A673 (cell line): ENCODE data around the gene SLC6A18. TPM values are rescaled to one million over a fixed set of nuclear protein-coding genes. Genes with fewer than 3 reads are reported as not detected.

Experiments
- BruUV-seq: library from RNA; stranded (reverse); fragments of 400-500 nt; replicated peaks from 2 replicates; lab custom pipeline; 2021; lab: Mats Ljungman, UMichigan
- CTCF ChIA-PET: fragments of 300-600 bp; sonication (Branson Sonifier 250); formaldehyde crosslinking; loops from one replicate; lab custom pipeline; 2022; ENCODE audit warnings: antibody characterized with exemption; lab: Charles Lee
- POLR2A ChIA-PET: fragments of 300-600 bp; sonication (Branson Sonifier 250); formaldehyde crosslinking; loops from one replicate; lab custom pipeline; 2022; ENCODE audit warnings: antibody characterized with exemption; ENCODE audit not compliant: low non-redundant PET; lab: Charles Lee
- DNase-seq: peaks from one replicate; pipeline ENCODE4 v3.0.0-alpha.2; 2015; ENCODE audit warnings: low spot score
- H3K27ac ChIP-seq: fragments of 200-600 bp; sonication (generic); 2 replicates; pipeline ENCODE4 v1.5.1; 2016; ENCODE audit warnings: mixed run types, low read depth, mild to moderate bottlenecking, mixed read lengths, antibody characterized with exemption, low read length; ENCODE audit not compliant: poor library complexity, severe bottlenecking
- H3K27me3 ChIP-seq: fragments of 200-600 bp; sonication (generic); replicated peaks from 2 replicates; pipeline ENCODE4 v1.6.1; 2017; ENCODE audit warnings: mixed run types, low read depth, mild to moderate bottlenecking, mixed read lengths, antibody characterized with exemption, low read length; ENCODE audit not compliant: insufficient read depth, poor library complexity
- H3K36me3 ChIP-seq: fragments of 200-600 bp; sonication (generic); 2 replicates; pipeline ENCODE4 v1.6.1; 2016; ENCODE audit warnings: mixed run types, mild to moderate bottlenecking, mixed read lengths, antibody characterized with exemption, low read length; ENCODE audit not compliant: insufficient read depth, poor library complexity, severe bottlenecking
- H3K4me1 ChIP-seq: fragments of 200-600 bp; sonication (generic); 2 replicates; pipeline ENCODE4 v1.6.1; 2017; ENCODE audit warnings: mixed run types, mild to moderate bottlenecking, mixed read lengths, antibody characterized with exemption, low read length; ENCODE audit not compliant: insufficient read depth, poor library complexity, severe bottlenecking
- H3K4me3 ChIP-seq: fragments of 200-600 bp; sonication (generic); 2 replicates; pipeline ENCODE4 v1.5.1; 2016; ENCODE audit warnings: low read depth, mixed run types, mild to moderate bottlenecking, mixed read lengths, low read length; ENCODE audit not compliant: poor library complexity, severe bottlenecking
- H3K9me3 ChIP-seq: fragments of 200-600 bp; sonication (generic); 2 replicates; pipeline ENCODE4 v1.6.1; 2016; ENCODE audit warnings: mixed run types, low read depth, mild to moderate bottlenecking, mixed read lengths, antibody characterized with exemption, low read length; ENCODE audit not compliant: poor library complexity, severe bottlenecking
- EZH2 ChIP-seq: fragments of 200-600 bp; sonication (generic); IDR thresholded peaks from 2 replicates; pipeline ENCODE4 v1.6.1; 2017; ENCODE audit warnings: borderline replicate concordance, low read depth, mild to moderate bottlenecking, mixed read lengths, antibody characterized with exemption, low read length; ENCODE audit not compliant: poor library complexity, severe bottlenecking
- intact Hi-C: fragments of 100-400 bp; cut with micrococcal nuclease; formaldehyde crosslinking; loops from one replicate; pipeline ENCODE4 v1.10.0; 2022; ENCODE audit not compliant: unreplicated experiment
- total RNA-seq: library from RNA; stranded (reverse); gene quantifications from 2 replicates; pipeline ENCODE4 v1.2.3, GENCODE V29; 2021
- TF ChIP-seq, protein P1 (sequence below): fragments of 300-800, 200-600 bp; sonication (generic); conservative IDR thresholded peaks from 2 replicates; pipeline ENCODE4 v1.5.1; 2017; ENCODE audit warnings: low read depth, mild to moderate bottlenecking, antibody characterized with exemption, low read length, moderate library complexity, mixed read lengths

Gene SLC6A18
- total RNA-seq, 1 experiment from 2014 or later = not detected

DNA sequence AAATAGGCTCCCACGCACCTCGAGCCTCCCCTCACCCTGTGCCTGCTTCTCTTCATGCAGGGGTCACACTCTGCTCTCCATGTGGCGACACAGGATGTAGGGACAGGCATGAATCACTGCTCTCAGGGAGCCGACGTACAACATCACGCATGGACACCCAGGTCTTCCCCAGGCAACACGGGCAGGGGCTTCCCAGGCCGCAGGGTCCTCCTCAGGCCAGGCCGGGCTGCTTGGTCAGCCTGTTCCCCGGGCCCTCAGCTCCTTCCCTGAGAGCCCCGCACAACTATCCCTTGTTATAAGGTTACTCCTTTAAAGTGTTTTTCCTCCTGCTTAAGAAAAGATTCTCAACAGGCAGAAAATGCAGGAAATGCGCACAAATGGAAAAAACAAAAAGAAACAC lies 1.1 kb downstream of the SLC6A18 start:
- intact Hi-C loops = no loop called here
- ChIA-PET POLR2A (no interaction called here), CTCF (no interaction called here)
- H3K9me3 ChIP-seq = no peaks in the 10 kb centered on the region
- TF ChIP-seq, protein P1, sequence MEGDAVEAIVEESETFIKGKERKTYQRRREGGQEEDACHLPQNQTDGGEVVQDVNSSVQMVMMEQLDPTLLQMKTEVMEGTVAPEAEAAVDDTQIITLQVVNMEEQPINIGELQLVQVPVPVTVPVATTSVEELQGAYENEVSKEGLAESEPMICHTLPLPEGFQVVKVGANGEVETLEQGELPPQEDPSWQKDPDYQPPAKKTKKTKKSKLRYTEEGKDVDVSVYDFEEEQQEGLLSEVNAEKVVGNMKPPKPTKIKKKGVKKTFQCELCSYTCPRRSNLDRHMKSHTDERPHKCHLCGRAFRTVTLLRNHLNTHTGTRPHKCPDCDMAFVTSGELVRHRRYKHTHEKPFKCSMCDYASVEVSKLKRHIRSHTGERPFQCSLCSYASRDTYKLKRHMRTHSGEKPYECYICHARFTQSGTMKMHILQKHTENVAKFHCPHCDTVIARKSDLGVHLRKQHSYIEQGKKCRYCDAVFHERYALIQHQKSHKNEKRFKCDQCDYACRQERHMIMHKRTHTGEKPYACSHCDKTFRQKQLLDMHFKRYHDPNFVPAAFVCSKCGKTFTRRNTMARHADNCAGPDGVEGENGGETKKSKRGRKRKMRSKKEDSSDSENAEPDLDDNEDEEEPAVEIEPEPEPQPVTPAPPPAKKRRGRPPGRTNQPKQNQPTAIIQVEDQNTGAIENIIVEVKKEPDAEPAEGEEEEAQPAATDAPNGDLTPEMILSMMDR = no peak
- TF ChIP-seq EZH2 = no peak
- peaks cover 20% of the 10 kb centered on the region for H3K27me3 ChIP-seq
- no peaks in the 10 kb centered on the region for H3K4me1 ChIP-seq
- no peak for DNase-seq
- H3K27ac ChIP-seq = no peak overlapping the region
- no peak overlapping the region for H3K4me3 ChIP-seq
- no TSS peak for BruUV-seq
- no peaks in the 10 kb centered on the region for H3K36me3 ChIP-seq

DNA sequence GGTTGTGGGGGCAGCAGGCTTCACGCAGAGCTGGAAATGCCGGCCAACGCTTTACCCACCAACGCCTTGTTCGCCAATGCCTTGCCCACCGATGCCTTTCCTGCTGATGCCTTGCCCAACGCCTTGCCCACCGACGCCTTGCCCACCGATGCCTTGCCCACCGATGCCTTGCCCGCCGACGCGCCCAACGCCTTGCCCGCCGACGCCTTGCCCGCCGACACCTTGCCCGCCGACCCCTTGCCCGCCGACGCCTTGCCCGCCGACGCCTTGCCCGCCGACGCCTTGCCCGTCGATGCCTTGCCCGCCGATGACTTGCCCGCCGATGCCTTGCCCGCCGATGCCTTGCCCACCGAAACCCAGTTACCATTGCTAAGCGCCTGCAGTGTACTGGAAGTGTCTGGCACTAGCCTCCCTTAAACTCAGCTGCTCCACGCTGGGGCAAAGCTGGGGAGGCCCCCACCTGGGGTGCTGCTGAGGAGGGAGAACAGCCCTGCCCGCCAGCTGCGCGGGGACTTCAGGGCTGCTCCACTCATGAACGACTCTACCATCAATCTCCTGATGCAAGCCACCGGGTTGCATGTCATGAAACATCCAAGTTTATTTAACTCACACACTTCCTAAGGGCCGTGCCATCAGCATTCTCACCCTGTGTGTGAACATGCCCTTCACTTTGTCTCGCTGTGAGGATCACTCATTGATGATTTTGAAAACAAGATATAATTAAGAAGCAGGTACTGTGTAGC lies 1.8 kb downstream of the SLC6A18 start:
- no TSS peak for BruUV-seq
- Histone ChIP-seq H3K36me3 (no peaks in the 10 kb centered on the region), H3K4me1 (no peaks in the 10 kb centered on the region)

DNA sequence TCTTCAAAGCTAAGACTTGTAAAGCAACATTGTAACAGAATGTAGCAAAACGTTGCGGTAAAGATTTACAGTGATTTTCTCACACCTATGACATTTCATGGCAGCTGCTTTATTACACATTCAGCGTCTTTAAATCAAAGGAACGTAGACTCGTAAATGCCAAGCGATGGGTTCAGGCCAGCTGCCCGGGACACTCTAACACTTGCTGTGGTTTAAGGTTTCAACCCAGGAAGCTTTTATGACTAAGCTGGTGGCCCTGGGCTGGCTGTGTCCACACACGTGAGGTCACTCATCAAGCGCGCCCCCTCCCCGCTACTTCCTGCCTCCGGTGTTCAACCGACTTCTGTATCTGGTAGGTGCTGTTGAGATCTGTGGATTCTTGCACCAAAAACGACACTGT lies 2.5 kb downstream of the SLC6A18 start:
- Histone ChIP-seq H3K36me3 (no peaks in the 10 kb centered on the region), H3K4me3 (no peak overlapping the region), H3K27me3 (peaks cover 20% of the 10 kb centered on the region), H3K9me3 (no peaks in the 10 kb centered on the region), H3K4me1 (no peaks in the 10 kb centered on the region), H3K27ac (no peak overlapping the region)
- DNase-seq = no peak
- BruUV-seq = no TSS peak
- POLR2A ChIA-PET = no interaction called here
- CTCF ChIA-PET = no interaction called here
- intact Hi-C loops = no loop called here
- TF ChIP-seq, protein P1 = no peak
- TF ChIP-seq EZH2 = no peak

More for the DNA sequence above, 1.8 kb downstream of the SLC6A18 start:
- no peak for TF ChIP-seq EZH2
- Histone ChIP-seq H3K4me3 (no peak overlapping the region), H3K27ac (no peak overlapping the region), H3K9me3 (no peaks in the 10 kb centered on the region), H3K27me3 (peaks cover 20% of the 10 kb centered on the region)
- CTCF ChIA-PET = no interaction called here
- POLR2A ChIA-PET = no interaction called here
- intact Hi-C loops = no loop called here
- DNase-seq = no peak
